Measurements from ENCODE around the gene CELF2.
"Not testable (repeated sequence)": the region's sequence is repeated elsewhere in the genome, so short reads cannot be mapped to it uniquely, and the experiment has no call there.

CELF2 gene

GRCh38 chr10:11177926-11178471, 160.3 kb downstream of the CELF2 start:
- peak; percentile 93 for DNase-seq

GRCh38 chr10:11178606-11179515, 161.2 kb downstream of the CELF2 start:
- peak; percentile 99 for DNase-seq

- no peak for DNase-seq
These were observed 161.9 kb downstream of the CELF2 start for GRCh38 chr10:11179516-11180105.

- DNase-seq, result no peak
These were observed 162.6 kb downstream of the CELF2 start for GRCh38 chr10:11180228-11180627.

GRCh38 chr10:11181978-11182377, 164.3 kb downstream of the CELF2 start:
- no peak for DNase-seq

GRCh38 chr10:11183015-11183414, 165.3 kb downstream of the CELF2 start:
- peak; percentile 78 for DNase-seq

- peak; percentile 47 for DNase-seq
These were observed 166.4 kb downstream of the CELF2 start for GRCh38 chr10:11184093-11184492.

- DNase-seq, result not testable (repeated sequence)
These were observed 167.5 kb downstream of the CELF2 start for GRCh38 chr10:11185128-11185665.

GRCh38 chr10:11186374-11186773, 168.7 kb downstream of the CELF2 start:
- peak; percentile 15 for DNase-seq

GRCh38 chr10:11189582-11190376, 172.1 kb downstream of the CELF2 start:
- no peak for DNase-seq

GRCh38 chr10:11191190-11191589, 173.5 kb downstream of the CELF2 start:
- DNase-seq, result no peak

GRCh38 chr10:11191678-11192077, 174.0 kb downstream of the CELF2 start:
- no peak for DNase-seq

- no peak for DNase-seq
These were observed 174.8 kb downstream of the CELF2 start for GRCh38 chr10:11192304-11193000.

GRCh38 chr10:11193001-11193551, 175.4 kb downstream of the CELF2 start:
- no peak for DNase-seq

GRCh38 chr10:11194859-11195586, 177.4 kb downstream of the CELF2 start:
- no peak for DNase-seq

- no peak for DNase-seq
These were observed 178.0 kb downstream of the CELF2 start for GRCh38 chr10:11195623-11196022.

GRCh38 chr10:11197266-11197712, 179.6 kb downstream of the CELF2 start:
- DNase-seq, result no peak

- no peak for DNase-seq
These were observed 180.2 kb downstream of the CELF2 start for GRCh38 chr10:11197878-11198277.

- DNase-seq, result no peak
These were observed 184.2 kb downstream of the CELF2 start for GRCh38 chr10:11201911-11202310.

- no peak for DNase-seq
These were observed 186.8 kb downstream of the CELF2 start for GRCh38 chr10:11204351-11204942.
